Measurements from ENCODE around the gene SLC11A2. TPM values are rescaled to one million over a fixed set of nuclear protein-coding genes. Genes with fewer than 3 reads are reported as not detected.

The SLC11A2 gene
- total and polyA plus RNA-seq, 9 of the 15 experiments (the other 6 are each of a cell fraction or from before 2014, with no cell fraction given), result 21.1 to 54.0 (median 32.9) TPM

DNA sequence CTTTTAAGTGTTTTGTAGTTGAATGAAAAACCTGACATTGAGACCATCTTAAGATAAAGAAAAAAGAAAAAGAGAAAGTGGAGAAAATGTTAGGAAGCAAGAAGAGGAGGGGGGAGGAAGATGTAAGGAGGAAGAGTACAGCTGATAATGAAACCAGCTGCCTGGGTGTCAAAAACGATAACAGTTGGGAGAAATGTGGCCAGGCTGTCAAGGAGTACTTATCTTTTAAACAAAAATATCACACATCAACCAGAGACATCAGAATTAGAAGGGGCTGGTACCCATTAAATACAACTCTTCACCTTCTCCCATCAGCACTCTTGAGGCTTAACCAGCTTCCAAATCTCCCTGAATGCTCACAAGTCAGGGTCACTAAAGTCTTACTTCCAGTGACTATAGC lies 4.5 kb downstream of the SLC11A2 start (continued):
- TF ChIP-seq FOXK1 (CRISPR knock-in tag; IDR thresholded peaks at IDR 0.05; ENCODE audit: borderline replicate concordance) (no peak), MAZ (CRISPR knock-in tag; conservative IDR thresholded peaks at IDR 0.05 in 1 of 2, IDR thresholded peaks at IDR 0.05 in 1 of 2) (peak; percentile 57 to 72), CBX1 (IDR thresholded peaks at IDR 0.05; ENCODE audit: low read depth) (no peak), MLX (CRISPR knock-in tag; conservative IDR thresholded peaks at IDR 0.05) (no peak), ETS2 (tag; IDR thresholded peaks at IDR 0.05; ENCODE audit: borderline replicate concordance, poor library complexity, severe bottlenecking) (no peak), ZBTB5 (IDR thresholded peaks at IDR 0.05) (0 out of 2 replicates have a peak, but pooled peaks have one; percentile 6), DDX20 (tag; IDR thresholded peaks at IDR 0.05; ENCODE audit: low read depth) (no peak), ZNF780A (CRISPR knock-in tag; IDR thresholded peaks at IDR 0.05) (no peak), HOMEZ (CRISPR knock-in tag; IDR thresholded peaks at IDR 0.05) (no peak)
- TF ChIP-seq, protein P1, sequence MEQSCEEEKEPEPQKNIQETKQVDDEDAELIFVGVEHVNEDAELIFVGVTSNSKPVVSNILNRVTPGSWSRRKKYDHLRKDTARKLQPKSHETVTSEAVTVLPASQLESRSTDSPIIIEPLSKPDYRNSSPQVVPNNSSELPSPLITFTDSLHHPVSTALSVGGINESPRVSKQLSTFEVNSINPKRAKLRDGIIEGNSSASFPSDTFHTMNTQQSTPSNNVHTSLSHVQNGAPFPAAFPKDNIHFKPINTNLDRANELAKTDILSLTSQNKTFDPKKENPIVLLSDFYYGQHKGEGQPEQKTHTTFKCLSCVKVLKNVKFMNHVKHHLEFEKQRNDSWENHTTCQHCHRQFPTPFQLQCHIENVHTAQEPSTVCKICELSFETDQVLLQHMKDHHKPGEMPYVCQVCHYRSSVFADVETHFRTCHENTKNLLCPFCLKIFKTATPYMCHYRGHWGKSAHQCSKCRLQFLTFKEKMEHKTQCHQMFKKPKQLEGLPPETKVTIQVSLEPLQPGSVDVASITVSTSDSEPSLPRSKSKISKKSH (CRISPR knock-in tag; IDR thresholded peaks at IDR 0.05), result no peak
- TF ChIP-seq, protein P2, sequence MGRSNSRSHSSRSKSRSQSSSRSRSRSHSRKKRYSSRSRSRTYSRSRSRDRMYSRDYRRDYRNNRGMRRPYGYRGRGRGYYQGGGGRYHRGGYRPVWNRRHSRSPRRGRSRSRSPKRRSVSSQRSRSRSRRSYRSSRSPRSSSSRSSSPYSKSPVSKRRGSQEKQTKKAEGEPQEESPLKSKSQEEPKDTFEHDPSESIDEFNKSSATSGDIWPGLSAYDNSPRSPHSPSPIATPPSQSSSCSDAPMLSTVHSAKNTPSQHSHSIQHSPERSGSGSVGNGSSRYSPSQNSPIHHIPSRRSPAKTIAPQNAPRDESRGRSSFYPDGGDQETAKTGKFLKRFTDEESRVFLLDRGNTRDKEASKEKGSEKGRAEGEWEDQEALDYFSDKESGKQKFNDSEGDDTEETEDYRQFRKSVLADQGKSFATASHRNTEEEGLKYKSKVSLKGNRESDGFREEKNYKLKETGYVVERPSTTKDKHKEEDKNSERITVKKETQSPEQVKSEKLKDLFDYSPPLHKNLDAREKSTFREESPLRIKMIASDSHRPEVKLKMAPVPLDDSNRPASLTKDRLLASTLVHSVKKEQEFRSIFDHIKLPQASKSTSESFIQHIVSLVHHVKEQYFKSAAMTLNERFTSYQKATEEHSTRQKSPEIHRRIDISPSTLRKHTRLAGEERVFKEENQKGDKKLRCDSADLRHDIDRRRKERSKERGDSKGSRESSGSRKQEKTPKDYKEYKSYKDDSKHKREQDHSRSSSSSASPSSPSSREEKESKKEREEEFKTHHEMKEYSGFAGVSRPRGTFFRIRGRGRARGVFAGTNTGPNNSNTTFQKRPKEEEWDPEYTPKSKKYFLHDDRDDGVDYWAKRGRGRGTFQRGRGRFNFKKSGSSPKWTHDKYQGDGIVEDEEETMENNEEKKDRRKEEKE (IDR thresholded peaks at IDR 0.05; ENCODE audit: borderline replicate concordance in 1 of 2, control insufficient read depth in 1 of 2, low read depth in 2 of 2, low read length in 1 of 2), result no peak
- TF ChIP-seq, protein P3, sequence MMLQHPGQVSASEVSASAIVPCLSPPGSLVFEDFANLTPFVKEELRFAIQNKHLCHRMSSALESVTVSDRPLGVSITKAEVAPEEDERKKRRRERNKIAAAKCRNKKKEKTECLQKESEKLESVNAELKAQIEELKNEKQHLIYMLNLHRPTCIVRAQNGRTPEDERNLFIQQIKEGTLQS (IDR thresholded peaks at IDR 0.05), result no peak; the same call in 1 of the 2 replicates
- TF ChIP-seq, protein P3 (CRISPR knock-in tag; conservative IDR thresholded peaks at IDR 0.05), result no peak
- TF ChIP-seq, protein P4, sequence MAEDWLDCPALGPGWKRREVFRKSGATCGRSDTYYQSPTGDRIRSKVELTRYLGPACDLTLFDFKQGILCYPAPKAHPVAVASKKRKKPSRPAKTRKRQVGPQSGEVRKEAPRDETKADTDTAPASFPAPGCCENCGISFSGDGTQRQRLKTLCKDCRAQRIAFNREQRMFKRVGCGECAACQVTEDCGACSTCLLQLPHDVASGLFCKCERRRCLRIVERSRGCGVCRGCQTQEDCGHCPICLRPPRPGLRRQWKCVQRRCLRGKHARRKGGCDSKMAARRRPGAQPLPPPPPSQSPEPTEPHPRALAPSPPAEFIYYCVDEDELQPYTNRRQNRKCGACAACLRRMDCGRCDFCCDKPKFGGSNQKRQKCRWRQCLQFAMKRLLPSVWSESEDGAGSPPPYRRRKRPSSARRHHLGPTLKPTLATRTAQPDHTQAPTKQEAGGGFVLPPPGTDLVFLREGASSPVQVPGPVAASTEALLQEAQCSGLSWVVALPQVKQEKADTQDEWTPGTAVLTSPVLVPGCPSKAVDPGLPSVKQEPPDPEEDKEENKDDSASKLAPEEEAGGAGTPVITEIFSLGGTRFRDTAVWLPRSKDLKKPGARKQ (CRISPR knock-in tag; IDR thresholded peaks at IDR 0.05), result no peak
